ENCODE results near the gene RPL13. TPM values are rescaled to one million over a fixed set of nuclear protein-coding genes. Genes with fewer than 3 reads are reported as not detected.

Gene RPL13
- total RNA-seq, 1 experiment from 2014 or later = 2,140 TPM

GRCh38 chr16:89599451-89599858, 39.0 kb downstream of the RPL13 start:
- POLR2A ChIA-PET (ENCODE audit: low non-redundant PET) = no interaction called here

GRCh38 chr16:89599902-89600301, 39.4 kb downstream of the RPL13 start:
- no TSS peak for BruUV-seq (replicated peaks)
- CTCF ChIA-PET = interaction anchor here (0.8 kb wide), 1 partner anchor 51 kb away, joined by 5 read pairs; no protein-coding TSS in a partner anchor
- POLR2A ChIA-PET (ENCODE audit: low non-redundant PET) = no interaction called here

More at GRCh38 chr16:89599451-89599858, 39.0 kb downstream of the RPL13 start:
- BruUV-seq (replicated peaks) = no TSS peak
- Histone ChIP-seq H3K9me3 (ENCODE audit: low read depth, low read length, poor library complexity, severe bottlenecking) (no peaks in the 10 kb centered on the region), H3K36me3 (ENCODE audit: insufficient read depth, low read length, poor library complexity, severe bottlenecking) (peaks cover 8% of the 10 kb centered on the region), H3K27me3 (replicated peaks; ENCODE audit: insufficient read depth, low read depth, low read length, poor library complexity) (no peaks in the 10 kb centered on the region), H3K27ac (ENCODE audit: low read depth, low read length, poor library complexity, severe bottlenecking) (no peak overlapping the region), H3K4me1 (ENCODE audit: insufficient read depth, low read length, poor library complexity, severe bottlenecking) (peaks cover 14% of the 10 kb centered on the region), H3K4me3 (ENCODE audit: low read depth, low read length, poor library complexity, severe bottlenecking) (no peak overlapping the region)
- DNase-seq (ENCODE audit: low spot score) = no peak
- no peak for TF ChIP-seq EZH2 (IDR thresholded peaks at IDR 0.05; ENCODE audit: borderline replicate concordance, low read depth, low read length, poor library complexity, severe bottlenecking)
- TF ChIP-seq, protein P1, sequence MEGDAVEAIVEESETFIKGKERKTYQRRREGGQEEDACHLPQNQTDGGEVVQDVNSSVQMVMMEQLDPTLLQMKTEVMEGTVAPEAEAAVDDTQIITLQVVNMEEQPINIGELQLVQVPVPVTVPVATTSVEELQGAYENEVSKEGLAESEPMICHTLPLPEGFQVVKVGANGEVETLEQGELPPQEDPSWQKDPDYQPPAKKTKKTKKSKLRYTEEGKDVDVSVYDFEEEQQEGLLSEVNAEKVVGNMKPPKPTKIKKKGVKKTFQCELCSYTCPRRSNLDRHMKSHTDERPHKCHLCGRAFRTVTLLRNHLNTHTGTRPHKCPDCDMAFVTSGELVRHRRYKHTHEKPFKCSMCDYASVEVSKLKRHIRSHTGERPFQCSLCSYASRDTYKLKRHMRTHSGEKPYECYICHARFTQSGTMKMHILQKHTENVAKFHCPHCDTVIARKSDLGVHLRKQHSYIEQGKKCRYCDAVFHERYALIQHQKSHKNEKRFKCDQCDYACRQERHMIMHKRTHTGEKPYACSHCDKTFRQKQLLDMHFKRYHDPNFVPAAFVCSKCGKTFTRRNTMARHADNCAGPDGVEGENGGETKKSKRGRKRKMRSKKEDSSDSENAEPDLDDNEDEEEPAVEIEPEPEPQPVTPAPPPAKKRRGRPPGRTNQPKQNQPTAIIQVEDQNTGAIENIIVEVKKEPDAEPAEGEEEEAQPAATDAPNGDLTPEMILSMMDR (conservative IDR thresholded peaks at IDR 0.05; ENCODE audit: low read depth, low read length) = 0 out of 2 replicates have a peak, but pooled peaks have one; percentile 25
- intact Hi-C loops (cut with micrococcal nuclease; ENCODE audit: unreplicated experiment) = no loop called here
- CTCF ChIA-PET = interaction anchor here (0.8 kb wide), 1 partner anchor 51 kb away, joined by 5 read pairs; no protein-coding TSS in a partner anchor

GRCh38 chr16:89600427-89600826, 39.9 kb downstream of the RPL13 start:
- no peaks in the 10 kb centered on the region for H3K9me3 ChIP-seq (ENCODE audit: low read depth, low read length, poor library complexity, severe bottlenecking)
- ChIA-PET POLR2A (ENCODE audit: low non-redundant PET) (no interaction called here), CTCF (interaction anchor here (0.8 kb wide), 1 partner anchor 52 kb away, joined by 5 read pairs; no protein-coding TSS in a partner anchor)
- TF ChIP-seq EZH2 (IDR thresholded peaks at IDR 0.05; ENCODE audit: borderline replicate concordance, low read depth, low read length, poor library complexity, severe bottlenecking) = no peak
- TF ChIP-seq, protein P1 (conservative IDR thresholded peaks at IDR 0.05; ENCODE audit: low read depth, low read length) = no peak
- no peaks in the 10 kb centered on the region for H3K27me3 ChIP-seq (replicated peaks; ENCODE audit: insufficient read depth, low read depth, low read length, poor library complexity)
- H3K36me3 ChIP-seq (ENCODE audit: insufficient read depth, low read length, poor library complexity, severe bottlenecking) = peaks cover 8% of the 10 kb centered on the region
- intact Hi-C loops (cut with micrococcal nuclease; ENCODE audit: unreplicated experiment) = no loop called here
- H3K4me3 ChIP-seq (ENCODE audit: low read depth, low read length, poor library complexity, severe bottlenecking) = no peak overlapping the region
- peaks cover 14% of the 10 kb centered on the region for H3K4me1 ChIP-seq (ENCODE audit: insufficient read depth, low read length, poor library complexity, severe bottlenecking)
- no peak overlapping the region for H3K27ac ChIP-seq (ENCODE audit: low read depth, low read length, poor library complexity, severe bottlenecking)
- no peak for DNase-seq (ENCODE audit: low spot score)
- BruUV-seq (replicated peaks) = no TSS peak

More at GRCh38 chr16:89599902-89600301, 39.4 kb downstream of the RPL13 start:
- Histone ChIP-seq H3K27ac (ENCODE audit: low read depth, low read length, poor library complexity, severe bottlenecking) (no peak overlapping the region), H3K9me3 (ENCODE audit: low read depth, low read length, poor library complexity, severe bottlenecking) (no peaks in the 10 kb centered on the region), H3K27me3 (replicated peaks; ENCODE audit: insufficient read depth, low read depth, low read length, poor library complexity) (no peaks in the 10 kb centered on the region), H3K4me1 (ENCODE audit: insufficient read depth, low read length, poor library complexity, severe bottlenecking) (peaks cover 14% of the 10 kb centered on the region), H3K4me3 (ENCODE audit: low read depth, low read length, poor library complexity, severe bottlenecking) (no peak overlapping the region), H3K36me3 (ENCODE audit: insufficient read depth, low read length, poor library complexity, severe bottlenecking) (peaks cover 8% of the 10 kb centered on the region)
- DNase-seq (ENCODE audit: low spot score) = no peak
- intact Hi-C loops (cut with micrococcal nuclease; ENCODE audit: unreplicated experiment) = no loop called here
- TF ChIP-seq EZH2 (IDR thresholded peaks at IDR 0.05; ENCODE audit: borderline replicate concordance, low read depth, low read length, poor library complexity, severe bottlenecking) = no peak

- CTCF ChIA-PET = no interaction called here
- intact Hi-C loops (cut with micrococcal nuclease; ENCODE audit: unreplicated experiment) = no loop called here
- no TSS peak for BruUV-seq (replicated peaks)
Measured at GRCh38 chr16:89600956-89601355, 40.5 kb downstream of the RPL13 start.

More at GRCh38 chr16:89600956-89601355, 40.5 kb downstream of the RPL13 start:
- Histone ChIP-seq H3K4me3 (ENCODE audit: low read depth, low read length, poor library complexity, severe bottlenecking) (no peak overlapping the region), H3K27me3 (replicated peaks; ENCODE audit: insufficient read depth, low read depth, low read length, poor library complexity) (no peaks in the 10 kb centered on the region), H3K4me1 (ENCODE audit: insufficient read depth, low read length, poor library complexity, severe bottlenecking) (peaks cover 14% of the 10 kb centered on the region), H3K9me3 (ENCODE audit: low read depth, low read length, poor library complexity, severe bottlenecking) (no peaks in the 10 kb centered on the region), H3K36me3 (ENCODE audit: insufficient read depth, low read length, poor library complexity, severe bottlenecking) (peaks cover 4% of the 10 kb centered on the region), H3K27ac (ENCODE audit: low read depth, low read length, poor library complexity, severe bottlenecking) (no peak overlapping the region)
- POLR2A ChIA-PET (ENCODE audit: low non-redundant PET) = no interaction called here
- no peak for DNase-seq (ENCODE audit: low spot score)
- TF ChIP-seq, protein P1 (conservative IDR thresholded peaks at IDR 0.05; ENCODE audit: low read depth, low read length) = no peak
- TF ChIP-seq EZH2 (IDR thresholded peaks at IDR 0.05; ENCODE audit: borderline replicate concordance, low read depth, low read length, poor library complexity, severe bottlenecking) = no peak

All from A673 (cell line).